Ecto neural progenitor cell (in vitro differentiated cells): ENCODE results near the gene SLCO3A1.

ENCODE experiments used
- DNase-seq: peaks from one replicate; pipeline ENCODE4 v3.0.0-alpha.2; 2018; ENCODE audit warnings: low spot score

SLCO3A1 gene

GRCh38 chr15:92163641-92164040, 310.1 kb downstream of the SLCO3A1 start:
- no peak for DNase-seq

GRCh38 chr15:92164327-92165000, 311.0 kb downstream of the SLCO3A1 start:
- no peak for DNase-seq

GRCh38 chr15:92165001-92165346, 311.5 kb downstream of the SLCO3A1 start:
- DNase-seq: no peak

GRCh38 chr15:92166029-92166428, 312.5 kb downstream of the SLCO3A1 start:
- no peak for DNase-seq

GRCh38 chr15:92166751-92167405, 313.4 kb downstream of the SLCO3A1 start:
- no peak for DNase-seq

- no peak for DNase-seq
Observed at GRCh38 chr15:92167451-92167850, 313.9 kb downstream of the SLCO3A1 start.

- no peak for DNase-seq
Observed at GRCh38 chr15:92168066-92168683, 314.7 kb downstream of the SLCO3A1 start.

GRCh38 chr15:92170897-92171296, 317.4 kb downstream of the SLCO3A1 start:
- DNase-seq: no peak

GRCh38 chr15:92178911-92179310, 325.4 kb downstream of the SLCO3A1 start:
- DNase-seq: no peak

GRCh38 chr15:92184142-92184541, 330.6 kb downstream of the SLCO3A1 start:
- no peak for DNase-seq

- DNase-seq: no peak
Observed at GRCh38 chr15:92184679-92185230, 331.2 kb downstream of the SLCO3A1 start.

- no peak for DNase-seq
Observed at GRCh38 chr15:92187975-92188374, 334.5 kb downstream of the SLCO3A1 start.

GRCh38 chr15:92189166-92189565, 335.7 kb downstream of the SLCO3A1 start:
- no peak for DNase-seq

- peak; percentile 5 for DNase-seq
Observed at GRCh38 chr15:92195241-92195640, 341.7 kb downstream of the SLCO3A1 start.

- no peak for DNase-seq
Observed at GRCh38 chr15:92196342-92196741, 342.8 kb downstream of the SLCO3A1 start.

GRCh38 chr15:92197746-92198145, 344.2 kb downstream of the SLCO3A1 start:
- peak; percentile 49 for DNase-seq

GRCh38 chr15:92200891-92201290, 347.4 kb downstream of the SLCO3A1 start:
- DNase-seq: peak; percentile 20

GRCh38 chr15:92205255-92205739, 351.8 kb downstream of the SLCO3A1 start:
- peak; percentile 47 for DNase-seq

- DNase-seq: peak; percentile 24
Observed at GRCh38 chr15:92207601-92208000, 354.1 kb downstream of the SLCO3A1 start.
